HG03103 (cell line): ENCODE results near the gene PTPRN.
"Not testable (repeated sequence)": the region's sequence is repeated elsewhere in the genome, so short reads cannot be mapped to it uniquely, and the experiment has no call there.

ENCODE experiments used
- ATAC-seq: cut with Tn5 transposase; IDR thresholded peaks from one replicate; pipeline ENCODE4 v1.9.1; 2021; ENCODE audit warnings: low read depth; ENCODE audit not compliant: unreplicated experiment

Gene PTPRN

DNA sequence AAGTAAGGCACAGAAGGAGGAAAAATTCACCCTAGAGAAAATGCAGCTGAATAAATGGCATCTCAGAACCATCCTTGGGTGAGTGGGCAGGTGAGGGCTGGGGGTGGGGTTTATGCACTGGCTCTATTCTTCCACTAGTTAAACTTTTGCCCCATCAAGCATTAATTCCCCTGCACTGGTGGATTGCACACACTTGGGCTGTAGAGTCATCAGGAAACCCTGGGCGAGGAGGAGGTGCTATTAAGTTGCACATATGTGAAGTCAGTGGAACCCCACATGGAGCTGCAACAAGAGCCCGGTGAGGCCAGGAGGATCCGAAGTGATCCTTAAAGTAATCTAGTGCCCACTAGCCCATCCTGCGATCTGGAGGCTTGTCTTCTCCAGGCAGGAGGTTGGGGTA, 36.8 kb downstream of the PTPRN start:
- ATAC-seq: no peak

- ATAC-seq: no peak
These were observed 38.2 kb downstream of the PTPRN start for GRCh38 chr2:219271021-219271420.

GRCh38 chr2:219270055-219270372, 39.2 kb downstream of the PTPRN start:
- no peak for ATAC-seq

GRCh38 chr2:219269362-219270054, 39.7 kb downstream of the PTPRN start:
- no peak for ATAC-seq

- ATAC-seq: no peak
These were observed 40.9 kb downstream of the PTPRN start for GRCh38 chr2:219268294-219268693.

DNA sequence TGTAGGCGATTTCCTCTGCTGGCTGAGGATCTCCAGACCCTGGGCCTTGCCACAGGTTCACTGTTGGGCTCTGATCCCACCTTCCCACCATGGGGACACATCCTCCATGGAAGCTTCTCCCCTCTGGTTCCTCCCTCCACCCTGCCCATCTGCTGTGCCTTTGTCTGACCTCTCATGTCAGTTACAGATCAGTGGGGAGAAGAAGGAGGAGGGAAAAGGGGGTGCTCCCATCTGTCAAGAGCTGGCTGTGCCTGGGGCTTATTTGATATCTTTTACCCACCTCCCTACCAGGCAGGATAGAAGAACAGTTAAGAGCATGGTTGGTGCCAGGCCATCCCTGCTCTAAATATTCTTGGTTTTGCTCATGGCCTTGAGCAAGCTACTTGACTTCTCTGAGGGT, 42.3 kb downstream of the PTPRN start:
- ATAC-seq: no peak

- ATAC-seq: no peak
These were observed 43.0 kb downstream of the PTPRN start for GRCh38 chr2:219266232-219266631.

- no peak for ATAC-seq
These were observed 48.0 kb downstream of the PTPRN start for GRCh38 chr2:219261024-219261855.

DNA sequence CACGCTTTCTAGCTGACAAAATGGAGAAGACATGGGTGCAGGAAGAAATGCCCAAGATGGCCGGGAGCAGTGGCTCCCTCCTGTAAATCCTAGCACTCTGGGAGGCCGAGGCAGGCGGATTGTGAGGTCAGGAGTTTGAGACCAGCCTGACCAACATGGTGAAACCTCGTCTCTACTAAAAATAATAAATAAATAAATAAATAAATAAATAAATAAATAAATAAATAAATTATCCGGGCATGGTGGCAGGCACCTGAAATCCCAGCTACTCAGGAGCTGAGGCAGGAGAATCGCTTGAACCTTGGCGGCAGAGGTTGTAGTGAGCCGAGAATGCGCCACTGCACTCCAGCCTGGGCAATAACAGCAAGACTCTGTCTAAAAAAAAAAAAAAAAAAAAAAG, 50.3 kb downstream of the PTPRN start:
- ATAC-seq: not testable (repeated sequence)

GRCh38 chr2:219254590-219255201, 54.5 kb downstream of the PTPRN start:
- no peak for ATAC-seq

DNA sequence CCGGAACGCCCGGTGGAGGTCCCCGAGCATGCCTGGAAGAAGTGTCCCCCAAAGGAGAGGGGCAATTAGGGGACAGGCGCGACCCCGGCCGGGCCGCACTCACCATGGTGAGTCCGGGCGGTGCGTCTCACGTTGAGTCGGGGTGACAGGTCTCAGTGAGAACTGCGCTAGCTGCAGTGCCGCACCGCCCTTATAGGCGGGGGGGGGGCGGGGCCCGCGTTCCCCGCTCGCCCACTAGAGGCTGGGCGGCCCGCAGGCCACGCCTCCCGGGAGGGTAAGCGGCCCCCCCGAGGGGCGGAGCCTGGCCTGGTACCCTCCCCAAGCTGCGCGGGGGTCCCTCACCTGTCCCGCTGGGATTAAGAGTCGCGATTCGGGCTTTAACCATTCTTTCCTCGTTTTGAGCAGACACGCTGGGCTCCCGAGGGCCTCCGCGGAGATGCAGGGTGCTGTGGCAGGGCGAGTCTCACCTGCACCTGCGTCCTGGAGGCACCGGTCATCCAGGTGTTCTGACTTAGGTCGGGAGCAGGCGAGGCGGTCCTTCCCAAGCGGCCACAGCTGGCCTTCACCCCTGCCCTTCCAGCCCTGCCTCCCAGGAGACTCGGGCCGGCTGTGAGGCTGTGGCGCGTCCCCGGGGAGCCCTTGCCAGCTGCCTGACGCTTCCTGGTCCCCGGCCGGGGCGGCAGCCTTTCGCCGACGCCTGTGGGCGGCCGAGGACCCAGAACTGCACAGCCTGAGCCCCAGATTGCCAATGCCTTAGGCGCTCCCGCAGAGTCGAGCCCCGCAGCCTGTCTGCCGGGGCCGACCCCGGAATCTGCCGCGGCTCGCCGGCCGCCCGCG, 55.2 kb downstream of the PTPRN start, which contains the start of gene TUBA4A:
Gene TUBA4A, minus strand, starts transcription at position 166 of the 837 bp plus-strand sequence. Its CDS starts 60 bp downstream, at position 106.
- peak; percentile 47 for ATAC-seq

GRCh38 chr2:219252900-219253752, 56.1 kb downstream of the PTPRN start, which contains the start of gene TUBA4B:
TSS of gene TUBA4B (plus strand) at chr2:219253243. CDS start at chr2:219253408, 165 bp downstream.
- peak; percentile 21 for ATAC-seq

- no peak for ATAC-seq
These were observed 56.7 kb downstream of the PTPRN start for GRCh38 chr2:219252570-219252899.

- no peak for ATAC-seq
These were observed 57.1 kb downstream of the PTPRN start for GRCh38 chr2:219252084-219252483.

- ATAC-seq: no peak
These were observed 57.5 kb downstream of the PTPRN start for GRCh38 chr2:219251656-219252055.

- ATAC-seq: no peak
These were observed 59.0 kb downstream of the PTPRN start for GRCh38 chr2:219250049-219250781.

GRCh38 chr2:219249203-219249980, 59.8 kb downstream of the PTPRN start:
- ATAC-seq: no peak

DNA sequence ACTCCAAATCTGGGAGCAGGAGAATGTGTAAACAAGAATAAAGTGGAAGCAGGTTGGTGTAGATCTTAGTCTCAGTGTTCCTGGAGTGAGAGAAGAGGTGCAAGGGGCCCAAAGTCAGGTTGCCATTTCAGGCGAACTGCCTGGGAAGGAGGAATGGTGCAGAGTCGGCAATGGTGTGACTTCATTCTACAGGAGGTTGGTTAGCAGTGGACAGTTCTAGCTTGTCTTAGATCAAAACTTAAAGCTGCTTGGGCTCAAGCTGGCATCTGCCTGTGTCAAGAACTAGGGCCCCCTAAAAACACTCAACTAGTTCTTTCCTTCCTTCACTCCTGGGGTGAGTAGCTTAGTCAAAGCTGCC, 60.4 kb downstream of the PTPRN start:
- no peak for ATAC-seq
